RWPE1 (cell line): ENCODE data around the gene S100A12.

ENCODE experiments used
- CTCF ChIA-PET: fragments of 350-600 bp; sonication (Branson Sonifier 250); formaldehyde crosslinking; extraction: SDS; loops from one replicate; lab custom pipeline; 2021; lab: Yijun Ruan, JAX
- POLR2A ChIA-PET: fragments of 400-600 bp; formaldehyde crosslinking; extraction: SDS; loops from one replicate; lab custom pipeline; 2020; ENCODE audit warnings: antibody characterized with exemption; ENCODE audit not compliant: low non-redundant PET; lab: Yijun Ruan, JAX
- DNase-seq: peaks from one replicate; pipeline ENCODE4 v3.0.0; 2012; ENCODE audit warnings: low spot score
- H3K27ac ChIP-seq: fragments of 450-650 bp; 2 replicates; pipeline ENCODE4 v1.5.1; 2017
- TF ChIP-seq, protein P1 (sequence below): fragments of 450-650 bp; conservative IDR thresholded peaks from 2 replicates; pipeline ENCODE4 v1.5.1; 2017; ENCODE audit warnings: low read depth, mild to moderate bottlenecking

Gene S100A12

DNA sequence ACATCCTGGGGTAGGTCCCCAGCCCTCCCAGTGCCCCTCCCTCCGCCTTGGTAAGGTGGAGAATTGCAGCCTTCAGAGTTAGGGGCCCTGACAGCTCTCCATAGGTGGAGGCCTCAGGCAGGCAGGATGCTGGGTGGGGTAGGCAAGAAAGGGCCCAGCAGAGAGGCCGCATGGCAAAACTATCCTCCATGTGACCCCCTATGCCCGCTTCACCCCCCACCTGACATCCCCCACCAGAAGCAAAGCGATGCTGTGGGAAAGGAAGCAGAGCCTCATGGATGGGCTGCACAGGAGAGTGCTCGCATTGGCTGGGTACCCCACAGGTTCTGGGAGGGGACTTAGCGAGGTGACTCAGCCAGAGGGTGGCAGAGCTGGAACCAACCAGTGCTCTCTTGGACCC, 16.2 kb downstream of the S100A12 start:
- peak overlapping the region; percentile 95 for H3K27ac ChIP-seq
- CTCF ChIA-PET = no interaction called here
- POLR2A ChIA-PET = no interaction called here

DNA sequence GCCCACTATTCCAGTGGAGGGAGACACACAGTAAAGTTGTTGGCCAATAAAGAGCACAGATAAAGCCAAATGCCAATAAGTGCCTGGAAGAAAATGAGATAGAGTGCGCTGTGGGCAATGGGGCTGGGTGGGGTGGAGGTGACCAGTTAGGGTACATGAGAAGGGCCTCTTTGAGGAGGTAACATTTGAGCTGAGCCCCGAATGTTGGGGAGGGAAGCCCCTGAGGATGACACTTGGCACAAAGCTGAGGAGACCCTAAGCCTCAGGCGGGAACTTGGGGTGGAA, 16.8 kb downstream of the S100A12 start:
- ChIA-PET CTCF (interaction anchor here (1.2 to 7.6 kb wide), 3 partner anchors 17 to 134 kb away, joined by 3 to 143 read pairs (median 4); partner anchors contain the start of gene S100A12), POLR2A (no interaction called here)
- TF ChIP-seq, protein P1, sequence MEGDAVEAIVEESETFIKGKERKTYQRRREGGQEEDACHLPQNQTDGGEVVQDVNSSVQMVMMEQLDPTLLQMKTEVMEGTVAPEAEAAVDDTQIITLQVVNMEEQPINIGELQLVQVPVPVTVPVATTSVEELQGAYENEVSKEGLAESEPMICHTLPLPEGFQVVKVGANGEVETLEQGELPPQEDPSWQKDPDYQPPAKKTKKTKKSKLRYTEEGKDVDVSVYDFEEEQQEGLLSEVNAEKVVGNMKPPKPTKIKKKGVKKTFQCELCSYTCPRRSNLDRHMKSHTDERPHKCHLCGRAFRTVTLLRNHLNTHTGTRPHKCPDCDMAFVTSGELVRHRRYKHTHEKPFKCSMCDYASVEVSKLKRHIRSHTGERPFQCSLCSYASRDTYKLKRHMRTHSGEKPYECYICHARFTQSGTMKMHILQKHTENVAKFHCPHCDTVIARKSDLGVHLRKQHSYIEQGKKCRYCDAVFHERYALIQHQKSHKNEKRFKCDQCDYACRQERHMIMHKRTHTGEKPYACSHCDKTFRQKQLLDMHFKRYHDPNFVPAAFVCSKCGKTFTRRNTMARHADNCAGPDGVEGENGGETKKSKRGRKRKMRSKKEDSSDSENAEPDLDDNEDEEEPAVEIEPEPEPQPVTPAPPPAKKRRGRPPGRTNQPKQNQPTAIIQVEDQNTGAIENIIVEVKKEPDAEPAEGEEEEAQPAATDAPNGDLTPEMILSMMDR = no peak
- peak overlapping the region; percentile 95 for H3K27ac ChIP-seq
- DNase-seq = no peak

More for the DNA sequence above, 16.2 kb downstream of the S100A12 start:
- DNase-seq = no peak
- TF ChIP-seq, protein P1 = no peak

DNA sequence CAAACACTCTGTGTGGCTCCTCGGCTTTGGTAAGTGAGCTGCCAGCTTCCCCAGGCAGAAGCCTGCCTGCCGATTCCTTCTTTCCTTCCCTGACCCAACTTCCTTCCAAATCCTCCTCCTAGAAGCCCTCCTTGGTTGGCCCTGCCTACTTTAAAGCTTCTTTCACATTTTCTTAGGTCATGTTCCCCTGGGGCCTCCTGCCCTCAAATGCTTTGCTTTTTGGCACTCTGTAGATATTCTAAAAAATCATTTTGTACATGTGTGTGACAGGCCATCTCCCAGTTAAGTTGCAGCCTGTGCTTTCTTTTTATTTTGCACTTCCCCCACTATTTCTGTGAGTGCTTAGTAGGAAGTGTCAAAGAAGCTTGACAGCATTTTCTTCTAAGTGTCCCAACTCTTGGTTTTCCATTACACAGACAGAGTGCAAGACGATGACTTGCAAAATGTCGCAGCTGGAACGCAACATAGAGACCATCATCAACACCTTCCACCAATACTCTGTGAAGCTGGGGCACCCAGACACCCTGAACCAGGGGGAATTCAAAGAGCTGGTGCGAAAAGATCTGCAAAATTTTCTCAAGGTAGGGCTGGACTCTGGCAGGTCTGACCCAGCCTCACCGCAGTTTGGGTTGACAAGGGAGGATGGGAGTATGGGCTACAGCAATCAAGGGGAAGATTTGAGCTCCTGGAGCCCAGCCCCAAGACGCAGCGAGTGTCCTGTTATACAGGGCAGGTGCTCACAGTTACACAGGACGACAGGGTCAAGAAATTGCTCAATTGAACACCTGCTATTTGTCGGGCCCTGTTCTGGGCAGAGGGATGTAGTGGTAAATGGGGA, 17.3 kb downstream of the S100A12 start, which contains the start of gene S100A9:
Gene S100A9, plus strand, starts transcription at position 2 of the 838 bp plus-strand sequence. Its CDS starts 430 bp downstream, at position 432.
- CTCF ChIA-PET = interaction anchor here (0.6 to 7.6 kb wide), 9 partner anchors 17 to 1085 kb away, joined by 3 to 143 read pairs (median 3); partner anchors contain the start of genes RAB13, S100A12 and S100A8
- H3K27ac ChIP-seq = peak within 1 kb of the TSS; percentile 95
- POLR2A ChIA-PET = interaction anchor here (0.7 kb wide), 1 partner anchor 10 kb away, joined by 3 read pairs; the partner anchor contains the start of gene PGLYRP4
- DNase-seq = no peak
- TF ChIP-seq, protein P1 = no peak

DNA sequence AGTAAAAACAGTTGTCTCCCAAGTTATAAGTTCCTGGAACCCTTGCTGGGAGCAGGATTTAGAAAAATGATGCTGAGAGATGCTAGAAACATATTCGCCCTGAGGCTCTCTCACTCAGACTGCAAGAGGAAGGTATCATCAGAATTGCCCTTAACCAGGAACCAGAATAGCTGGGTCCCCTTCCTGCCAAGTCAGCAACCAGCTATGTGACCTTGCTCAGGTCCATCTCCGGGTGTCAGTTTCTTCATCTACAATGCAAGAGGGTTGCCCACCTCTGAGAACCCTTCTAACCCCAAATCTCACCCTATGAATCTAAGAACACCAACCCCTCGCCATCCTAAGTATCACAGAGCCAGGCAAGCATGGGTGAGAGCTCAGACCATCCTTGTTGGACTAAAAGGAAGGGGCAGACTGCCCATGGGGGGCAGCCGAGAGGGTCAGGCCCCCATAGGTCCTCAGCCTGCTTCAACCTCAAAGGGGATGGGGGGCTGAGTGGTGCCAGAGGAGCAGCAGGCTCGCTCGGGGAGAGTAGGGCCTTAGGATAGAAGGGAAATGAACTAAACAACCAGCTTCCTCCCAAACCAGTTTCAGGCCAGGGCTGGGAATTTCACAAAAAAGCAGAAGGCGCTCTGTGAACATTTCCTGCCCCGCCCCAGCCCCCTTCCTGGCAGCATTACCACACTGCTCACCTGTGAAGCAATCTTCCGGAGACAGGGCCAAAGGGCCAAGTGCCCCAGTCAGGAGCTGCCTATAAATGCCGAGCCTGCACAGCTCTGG, 18.2 kb downstream of the S100A12 start:
- CTCF ChIA-PET = interaction anchor here (0.6 to 7.6 kb wide), 10 partner anchors 18 to 1086 kb away, joined by 3 to 143 read pairs (median 3); partner anchors contain the start of genes RAB13, S100A12 and S100A8
- DNase-seq = peak; percentile 86
- TF ChIP-seq, protein P1 = no peak
- POLR2A ChIA-PET = interaction anchor here (0.7 kb wide), 1 partner anchor 9 kb away, joined by 3 read pairs; the partner anchor contains the start of gene PGLYRP4
- H3K27ac ChIP-seq = peak overlapping the region; percentile 95

DNA sequence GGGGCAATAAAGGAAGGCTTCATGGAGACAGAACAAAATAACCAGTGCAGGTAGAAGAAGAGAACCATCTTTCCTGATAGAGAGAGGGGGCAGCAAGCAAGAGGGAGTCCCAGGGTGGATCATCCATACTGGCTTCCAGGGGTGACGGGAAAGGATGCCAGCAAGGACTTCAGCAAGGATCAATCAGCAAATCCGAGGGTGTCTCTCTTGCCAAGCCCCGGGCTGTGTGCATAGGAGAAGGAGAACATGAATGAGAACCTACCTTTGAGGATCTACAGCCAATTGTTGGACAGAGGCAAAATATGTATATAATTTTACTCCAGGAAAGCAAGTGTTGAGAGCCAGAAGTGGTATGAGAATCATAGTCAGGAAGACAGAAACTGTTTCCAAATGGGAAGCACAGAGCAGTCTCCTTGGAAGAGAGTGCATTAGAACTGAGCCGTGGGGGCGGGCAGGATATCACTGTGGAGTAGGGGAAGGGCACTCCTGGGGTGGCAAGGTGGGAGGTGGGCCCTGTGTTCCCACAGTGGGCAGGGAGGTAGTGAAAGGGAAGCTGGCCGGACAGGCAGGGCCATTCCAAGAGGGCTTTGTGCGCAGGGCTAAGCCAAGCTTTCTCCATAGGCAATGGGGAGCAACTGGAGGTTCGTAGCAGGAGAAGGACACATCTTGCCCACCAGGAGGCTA, 18.9 kb downstream of the S100A12 start:
- DNase-seq = no peak
- TF ChIP-seq, protein P1 = no peak
- ChIA-PET POLR2A (no interaction called here), CTCF (interaction anchor here (1.0 to 7.6 kb wide), 4 partner anchors 34 to 145 kb away, joined by 3 to 143 read pairs (median 5); partner anchors contain the start of gene S100A8)
- peak overlapping the region; percentile 95 for H3K27ac ChIP-seq
